MCF 10A (cell line): ENCODE measurements around the gene DPP6. TPM values are rescaled to one million over a fixed set of nuclear protein-coding genes. Genes with fewer than 3 reads are reported as not detected.

Experiments
- BruUV-seq: library from RNA; stranded (reverse); fragments of 400-500 nt; replicated peaks from 2 replicates; lab custom pipeline; 2021; lab: Mats Ljungman, UMichigan
- CTCF ChIA-PET: fragments of 300-600 bp; sonication (Branson Sonifier 250); formaldehyde crosslinking; extraction: SDS; loops from one replicate; lab custom pipeline; 2021; ENCODE audit warnings: antibody characterized with exemption, inconsistent platforms; lab: Yijun Ruan, JAX
- POLR2A ChIA-PET: fragments of 300-600, 350-650 bp; sonication (Branson Sonifier 250); formaldehyde crosslinking; extraction: SDS; loops from one replicate; lab custom pipeline; 2020; ENCODE audit warnings: antibody characterized with exemption, inconsistent platforms; lab: Yijun Ruan, JAX
- DNase-seq: peaks from one replicate; pipeline ENCODE4 v3.0.0-alpha.2; 2018; ENCODE audit not compliant: unreplicated experiment
- H3K27ac Mint-ChIP-seq: one replicate; pipeline ENCODE4 v1.8.0; 2022; ENCODE audit warnings: mild to moderate bottlenecking, low read depth, mixed read lengths; ENCODE audit not compliant: unreplicated experiment
- H3K27me3 Mint-ChIP-seq: one replicate; pipeline ENCODE4 v1.8.0; 2022; ENCODE audit warnings: mixed read lengths; ENCODE audit not compliant: insufficient read depth, unreplicated experiment
- H3K36me3 Mint-ChIP-seq: one replicate; pipeline ENCODE4 v1.8.0; 2022; ENCODE audit warnings: mild to moderate bottlenecking, moderate library complexity, mixed read lengths; ENCODE audit not compliant: insufficient read depth, unreplicated experiment
- H3K4me1 Mint-ChIP-seq: one replicate; pipeline ENCODE4 v1.8.0; 2022; ENCODE audit warnings: mixed read lengths; ENCODE audit not compliant: insufficient read depth, unreplicated experiment
- H3K4me3 Mint-ChIP-seq: one replicate; pipeline ENCODE4 v1.8.0; 2022; ENCODE audit warnings: mild to moderate bottlenecking, moderate library complexity, mixed read lengths; ENCODE audit not compliant: unreplicated experiment
- H3K9me3 Mint-ChIP-seq: one replicate; pipeline ENCODE4 v1.8.0; 2022; ENCODE audit warnings: mixed read lengths; ENCODE audit not compliant: unreplicated experiment
- intact Hi-C: fragments of 100-400 bp; cut with micrococcal nuclease; formaldehyde crosslinking; loops from 2 replicates; pipeline ENCODE4 v1.14.1; 2022
- total RNA-seq: library from RNA; stranded (reverse); gene quantifications from 2 replicates; pipeline ENCODE4 v1.2.3, GENCODE V29; 2022
- TF ChIP-seq, protein P1 (sequence below): fragments of 200-600 bp; IDR thresholded peaks from one replicate; pipeline ENCODE4 v1.8.0; 2022; ENCODE audit warnings: antibody characterized with exemption, mild to moderate bottlenecking; ENCODE audit not compliant: unreplicated experiment

Gene DPP6
- total RNA-seq, 1 experiment from 2014 or later: not detected

DNA sequence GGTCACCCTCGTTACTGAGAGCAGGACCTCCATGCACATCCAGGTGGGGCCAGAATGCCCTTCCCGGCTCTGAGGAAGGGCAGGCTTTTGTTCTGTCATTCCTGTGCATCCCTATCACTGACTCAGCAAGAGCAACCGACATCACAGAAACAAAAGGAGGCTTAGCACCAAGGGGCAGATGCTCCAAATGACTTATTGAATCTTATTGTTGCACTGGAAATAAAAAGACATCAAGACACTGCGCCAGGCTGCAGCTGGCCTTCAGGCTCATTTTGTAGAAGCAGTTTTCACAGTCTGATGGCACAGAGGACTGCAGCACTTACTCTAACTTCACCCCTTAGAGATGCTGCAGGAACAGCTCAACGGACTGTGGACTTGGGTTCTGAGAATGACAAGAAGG, 824.3 kb downstream of the DPP6 start:
- intact Hi-C loops: no loop called here
- no peaks in the 10 kb centered on the region for H3K27me3 Mint-ChIP-seq
- DNase-seq: no peak
- no peaks in the 10 kb centered on the region for H3K9me3 Mint-ChIP-seq
- no peak overlapping the region for H3K4me3 Mint-ChIP-seq
- no TSS peak for BruUV-seq
- TF ChIP-seq, protein P1, sequence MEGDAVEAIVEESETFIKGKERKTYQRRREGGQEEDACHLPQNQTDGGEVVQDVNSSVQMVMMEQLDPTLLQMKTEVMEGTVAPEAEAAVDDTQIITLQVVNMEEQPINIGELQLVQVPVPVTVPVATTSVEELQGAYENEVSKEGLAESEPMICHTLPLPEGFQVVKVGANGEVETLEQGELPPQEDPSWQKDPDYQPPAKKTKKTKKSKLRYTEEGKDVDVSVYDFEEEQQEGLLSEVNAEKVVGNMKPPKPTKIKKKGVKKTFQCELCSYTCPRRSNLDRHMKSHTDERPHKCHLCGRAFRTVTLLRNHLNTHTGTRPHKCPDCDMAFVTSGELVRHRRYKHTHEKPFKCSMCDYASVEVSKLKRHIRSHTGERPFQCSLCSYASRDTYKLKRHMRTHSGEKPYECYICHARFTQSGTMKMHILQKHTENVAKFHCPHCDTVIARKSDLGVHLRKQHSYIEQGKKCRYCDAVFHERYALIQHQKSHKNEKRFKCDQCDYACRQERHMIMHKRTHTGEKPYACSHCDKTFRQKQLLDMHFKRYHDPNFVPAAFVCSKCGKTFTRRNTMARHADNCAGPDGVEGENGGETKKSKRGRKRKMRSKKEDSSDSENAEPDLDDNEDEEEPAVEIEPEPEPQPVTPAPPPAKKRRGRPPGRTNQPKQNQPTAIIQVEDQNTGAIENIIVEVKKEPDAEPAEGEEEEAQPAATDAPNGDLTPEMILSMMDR: no peak
- ChIA-PET POLR2A (no interaction called here), CTCF (no interaction called here)
- H3K4me1 Mint-ChIP-seq: no peaks in the 10 kb centered on the region
- no peak overlapping the region for H3K27ac Mint-ChIP-seq
- H3K36me3 Mint-ChIP-seq: no peaks in the 10 kb centered on the region

DNA sequence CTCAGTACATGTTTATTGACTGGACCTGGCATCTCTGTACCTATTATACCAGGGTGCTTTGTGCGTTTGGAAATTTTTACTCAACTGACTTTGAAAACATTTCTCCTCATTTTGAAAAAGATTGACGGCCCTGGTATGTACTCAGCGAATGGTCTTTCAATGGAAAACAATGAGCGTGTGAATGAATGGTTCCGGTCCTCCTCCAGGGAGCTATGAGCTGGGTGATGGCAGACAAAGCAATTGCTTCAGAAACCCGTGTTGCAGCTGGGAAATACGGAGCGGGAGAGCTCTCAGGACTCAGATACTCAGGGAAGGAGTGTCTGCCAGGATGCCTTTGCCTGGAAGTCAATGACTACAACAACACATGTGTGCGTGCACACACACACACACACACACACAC, 824.8 kb downstream of the DPP6 start:
- Mint-ChIP-seq H3K4me3 (no peak overlapping the region), H3K27ac (no peak overlapping the region), H3K27me3 (no peaks in the 10 kb centered on the region), H3K9me3 (no peaks in the 10 kb centered on the region), H3K4me1 (no peaks in the 10 kb centered on the region), H3K36me3 (no peaks in the 10 kb centered on the region)
- no TSS peak for BruUV-seq
- intact Hi-C loops: no loop called here
- ChIA-PET CTCF (no interaction called here), POLR2A (no interaction called here)
- DNase-seq: no peak
- TF ChIP-seq, protein P1: no peak

GRCh38 chr7:154879629-154880028, 827.4 kb downstream of the DPP6 start:
- Mint-ChIP-seq H3K4me1 (no peaks in the 10 kb centered on the region), H3K27ac (no peak overlapping the region), H3K4me3 (no peak overlapping the region), H3K36me3 (no peaks in the 10 kb centered on the region), H3K27me3 (no peaks in the 10 kb centered on the region), H3K9me3 (no peaks in the 10 kb centered on the region)
- ChIA-PET CTCF (interaction anchor here (1.8 kb wide), 2 partner anchors 35 to 48 kb away, joined by 5 read pairs; no protein-coding TSS in a partner anchor), POLR2A (no interaction called here)
- no peak for DNase-seq
- intact Hi-C loops: no loop called here
- BruUV-seq: no TSS peak
- TF ChIP-seq, protein P1: no peak

DNA sequence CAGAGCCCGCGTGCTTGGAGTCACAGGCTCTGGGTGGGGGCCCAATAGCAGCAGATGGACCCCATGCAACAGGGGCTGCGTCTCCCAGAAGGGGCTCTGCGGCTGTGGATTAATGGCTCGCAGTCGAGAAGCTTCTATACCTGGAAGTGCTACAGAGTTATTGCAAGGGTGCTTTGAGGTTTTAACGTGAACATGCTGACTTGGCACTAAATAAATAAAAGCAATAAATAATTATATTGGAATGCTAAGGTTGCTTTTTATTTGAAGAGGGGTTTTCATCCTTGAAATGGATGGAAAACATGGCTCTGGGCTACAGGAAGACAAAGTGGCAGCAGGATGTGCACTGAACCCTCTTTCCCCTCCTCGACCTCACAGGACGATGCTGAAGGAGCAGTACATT, 828.3 kb downstream of the DPP6 start:
- Mint-ChIP-seq H3K27ac (no peak overlapping the region), H3K36me3 (no peaks in the 10 kb centered on the region), H3K4me1 (no peaks in the 10 kb centered on the region), H3K27me3 (no peaks in the 10 kb centered on the region), H3K9me3 (no peaks in the 10 kb centered on the region), H3K4me3 (no peak overlapping the region)
- intact Hi-C loops: no loop called here
- CTCF ChIA-PET: interaction anchor here (0.7 to 1.8 kb wide), 2 partner anchors 47 to 48 kb away, joined by 3 to 5 read pairs; no protein-coding TSS in a partner anchor
- POLR2A ChIA-PET: no interaction called here
- TF ChIP-seq, protein P1: no peak
- no TSS peak for BruUV-seq
- DNase-seq: no peak
